ENCODE results near the gene ZNF629.

Gene ZNF629

DNA sequence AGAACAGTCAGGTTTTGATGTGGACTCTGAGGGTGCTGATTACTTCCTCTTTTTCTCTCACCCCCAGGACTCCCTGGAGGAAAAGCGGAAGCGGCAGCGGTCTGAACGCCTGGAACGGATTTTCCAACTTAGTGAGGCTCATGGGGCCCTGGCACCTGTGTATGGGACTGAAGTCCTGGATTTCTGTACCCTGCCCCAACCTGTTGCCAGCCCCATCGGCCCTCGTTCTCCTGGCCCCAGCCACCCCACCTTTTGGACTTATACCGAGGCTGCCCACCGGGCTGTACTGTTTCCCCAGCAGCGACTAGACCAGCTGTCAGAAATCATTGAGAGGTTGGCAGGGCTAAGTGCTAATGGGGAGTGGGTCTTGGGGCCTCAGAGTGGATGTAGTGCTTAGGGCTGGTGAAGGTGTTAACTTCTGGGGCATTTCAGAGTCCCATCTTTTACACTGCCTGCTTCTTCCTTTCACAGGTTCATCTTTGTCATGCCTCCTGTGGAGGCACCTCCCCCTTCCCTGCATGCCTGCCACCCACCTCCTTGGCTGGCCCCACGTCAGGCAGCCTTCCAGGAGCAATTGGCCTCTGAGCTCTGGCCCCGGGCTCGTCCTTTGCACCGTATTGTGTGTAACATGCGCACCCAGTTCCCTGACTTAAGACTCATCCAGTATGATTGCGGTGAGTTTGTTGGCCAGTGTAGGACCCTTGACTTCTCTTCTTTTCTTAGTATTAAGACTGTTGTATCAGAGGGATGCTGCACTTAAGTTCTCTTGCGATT lies 57.9 kb downstream of the ZNF629 start:
- Mint-ChIP-seq H3K9me3 (no peaks in the 10 kb centered on the region), H3K4me3 (no peak overlapping the region), H3K27me3 (no peaks in the 10 kb centered on the region), H3K27ac (ENCODE audit: low read depth) (peak overlapping the region; percentile 6), H3K4me1 (peaks cover 6% of the 10 kb centered on the region), H3K36me3 (ENCODE audit: insufficient read depth) (peaks cover 65% of the 10 kb centered on the region)
- no peak for ATAC-seq (replicated peaks; ENCODE audit: extremely low read depth, poor library complexity, severe bottlenecking)
- DNase-seq (ENCODE audit: low spot score in 2 of 2), result no peak
